Stimulated activated CD8-positive, alpha-beta memory T cell treated with anti-CD3 and anti-CD28 coated beads, Interleukin-4, amount 100 ng/mL, for 1 hour (primary cell): Measurements from ENCODE around the gene CAMTA1.

Experiments used
- DNase-seq, 2 donors: peaks; one replicate each; pipeline ENCODE4 v3.0.0-alpha.2; 2020; ENCODE audit warnings: low read depth in 2 of 2, low spot score in 1 of 2

Gene CAMTA1

DNA sequence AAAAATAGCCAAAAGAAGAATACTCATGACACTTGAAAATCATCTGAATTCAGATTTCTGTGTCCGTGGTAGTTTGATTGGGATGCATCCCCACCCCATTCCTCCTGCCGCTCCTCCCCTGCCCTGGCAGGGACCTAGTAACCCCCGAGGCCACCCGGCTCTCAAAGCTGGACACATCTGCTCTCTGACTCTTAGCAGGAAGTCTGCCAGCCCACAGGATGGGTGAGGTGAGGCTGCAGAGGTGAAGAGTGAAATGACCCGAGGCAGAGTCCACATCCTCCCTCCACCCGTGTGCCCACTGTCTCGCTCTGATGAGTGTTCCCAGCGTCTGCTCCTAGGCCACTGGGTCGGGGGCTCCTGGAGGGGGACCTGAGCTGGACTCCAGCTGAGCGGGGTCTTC, 677.4 kb downstream of the CAMTA1 start:
- no peak for DNase-seq

DNA sequence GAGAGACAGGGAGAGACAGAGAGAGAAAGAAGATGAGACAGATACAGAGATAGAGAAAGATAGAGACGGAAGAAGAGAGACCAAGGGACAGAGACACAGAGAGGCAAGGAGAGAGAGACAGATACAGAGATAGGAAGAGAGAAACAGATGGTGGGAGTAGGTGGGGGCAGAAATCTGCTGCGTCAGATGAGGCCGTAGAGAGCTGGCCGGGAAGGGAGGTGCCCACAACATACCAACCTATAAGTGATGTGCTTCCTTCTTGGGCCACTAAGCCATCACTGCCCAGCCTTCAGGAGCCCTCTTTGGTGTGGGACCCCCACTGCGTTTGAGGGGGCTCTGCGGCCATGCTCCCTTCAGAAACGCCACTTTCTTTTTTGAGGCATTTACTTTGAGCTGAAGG, 678.3 kb downstream of the CAMTA1 start:
- no peak for DNase-seq

DNA sequence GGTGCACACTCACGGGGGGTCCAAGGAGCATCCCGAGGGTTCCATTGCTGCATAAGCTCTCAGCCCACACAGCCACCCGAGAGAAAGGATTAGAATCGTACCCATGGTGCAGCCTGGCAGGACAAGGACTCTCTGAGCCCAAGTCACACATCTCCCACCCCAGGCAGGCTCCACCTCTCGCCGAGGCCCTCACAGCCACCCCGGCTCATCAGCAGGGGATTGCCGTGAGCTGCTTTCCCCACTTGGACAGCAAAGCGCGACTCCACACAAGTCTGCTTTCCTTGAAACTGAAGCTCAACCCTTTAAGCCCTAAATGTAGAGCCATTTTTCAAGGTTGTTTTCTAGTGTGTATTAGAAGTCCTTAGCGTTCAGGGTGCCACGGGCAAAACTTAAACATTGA, 679.5 kb downstream of the CAMTA1 start:
- DNase-seq, result no peak

DNA sequence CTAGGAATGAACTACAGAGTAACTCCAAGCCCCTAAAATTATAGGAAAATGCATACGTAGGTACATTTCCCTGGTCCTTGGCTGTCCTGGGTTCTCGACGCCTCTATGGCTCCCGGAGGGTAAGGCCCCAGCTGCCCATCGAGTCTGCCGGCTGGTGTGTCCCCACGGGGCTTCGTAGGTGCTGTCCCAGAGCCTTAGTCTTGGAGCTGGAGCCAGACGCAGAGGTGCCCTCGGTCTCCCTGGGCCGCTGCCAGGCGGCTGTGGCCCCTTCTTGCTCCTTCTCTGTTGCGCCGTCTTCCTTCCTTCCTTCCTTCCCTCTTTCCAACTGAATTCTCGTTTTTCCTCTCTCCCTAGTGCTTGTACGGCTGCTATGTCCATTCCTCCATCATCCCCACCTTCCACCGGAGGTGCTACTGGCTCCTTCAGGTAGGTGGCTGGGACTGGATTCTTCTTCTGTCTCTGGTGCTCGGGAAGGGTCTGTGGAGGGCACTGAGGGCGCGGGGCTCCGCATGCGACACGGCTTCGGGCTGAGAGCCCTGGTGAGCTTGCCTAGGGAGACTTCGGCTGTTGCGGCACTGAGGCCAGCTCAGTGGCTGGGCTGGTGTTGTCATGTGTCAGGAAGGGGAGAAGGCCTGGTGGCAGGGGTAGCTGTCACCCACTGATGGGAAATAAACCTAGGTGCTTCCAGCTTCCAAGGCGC, 682.4 kb downstream of the CAMTA1 start:
- DNase-seq, result no peak

DNA sequence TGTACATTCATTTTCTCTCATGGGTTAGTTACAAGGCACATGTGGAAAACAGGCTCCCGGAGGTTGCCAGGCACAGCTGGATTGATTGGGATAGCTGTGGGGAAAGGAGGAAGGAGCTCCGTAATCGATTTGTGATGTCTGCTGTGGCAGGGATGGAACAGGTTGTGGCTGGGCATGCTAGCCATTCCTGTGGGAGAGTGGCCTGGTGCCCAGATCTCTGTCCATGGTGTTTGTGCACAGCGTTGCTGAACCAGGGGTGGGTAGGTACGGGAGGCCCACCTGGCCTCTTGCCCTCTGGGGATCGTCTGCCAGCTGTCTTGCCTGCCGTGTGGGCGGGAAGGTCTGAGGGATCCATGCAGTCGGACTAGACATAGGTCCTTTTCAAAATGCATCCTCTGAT, 683.0 kb downstream of the CAMTA1 start:
- no peak for DNase-seq

DNA sequence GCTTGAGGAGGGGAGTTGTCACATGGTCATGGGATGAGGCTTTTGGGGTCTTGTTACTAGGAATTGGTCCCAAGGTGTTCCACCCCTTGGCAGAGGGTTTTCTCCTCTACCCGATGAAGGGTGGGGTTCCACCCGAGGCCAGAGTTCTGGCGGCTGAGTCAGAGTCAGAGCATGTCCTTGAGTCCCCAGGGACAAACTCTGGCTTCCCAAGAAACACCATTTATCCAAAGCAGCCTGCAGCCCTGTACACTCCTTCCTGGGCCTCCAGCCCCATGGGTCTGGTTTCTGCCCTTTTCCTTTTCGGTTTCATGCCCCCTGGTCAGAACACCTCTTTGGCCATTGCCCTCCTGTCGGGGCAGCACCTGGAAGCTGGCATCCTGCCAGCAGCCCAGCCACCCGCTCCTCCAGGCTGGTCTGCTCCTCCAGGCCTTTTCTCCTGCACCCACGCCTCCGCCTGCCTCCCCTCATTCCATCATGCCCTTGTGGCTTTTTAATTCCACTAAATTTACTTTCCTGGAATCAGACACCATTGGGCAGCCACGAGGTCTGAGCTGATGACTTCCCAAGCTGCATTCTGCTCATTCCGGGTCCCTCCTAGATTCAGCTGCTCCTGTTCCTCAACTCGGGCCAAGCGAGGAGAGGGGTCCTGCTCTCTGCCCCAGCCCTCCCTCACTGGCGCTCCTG, 684.1 kb downstream of the CAMTA1 start:
- DNase-seq, result no peak

DNA sequence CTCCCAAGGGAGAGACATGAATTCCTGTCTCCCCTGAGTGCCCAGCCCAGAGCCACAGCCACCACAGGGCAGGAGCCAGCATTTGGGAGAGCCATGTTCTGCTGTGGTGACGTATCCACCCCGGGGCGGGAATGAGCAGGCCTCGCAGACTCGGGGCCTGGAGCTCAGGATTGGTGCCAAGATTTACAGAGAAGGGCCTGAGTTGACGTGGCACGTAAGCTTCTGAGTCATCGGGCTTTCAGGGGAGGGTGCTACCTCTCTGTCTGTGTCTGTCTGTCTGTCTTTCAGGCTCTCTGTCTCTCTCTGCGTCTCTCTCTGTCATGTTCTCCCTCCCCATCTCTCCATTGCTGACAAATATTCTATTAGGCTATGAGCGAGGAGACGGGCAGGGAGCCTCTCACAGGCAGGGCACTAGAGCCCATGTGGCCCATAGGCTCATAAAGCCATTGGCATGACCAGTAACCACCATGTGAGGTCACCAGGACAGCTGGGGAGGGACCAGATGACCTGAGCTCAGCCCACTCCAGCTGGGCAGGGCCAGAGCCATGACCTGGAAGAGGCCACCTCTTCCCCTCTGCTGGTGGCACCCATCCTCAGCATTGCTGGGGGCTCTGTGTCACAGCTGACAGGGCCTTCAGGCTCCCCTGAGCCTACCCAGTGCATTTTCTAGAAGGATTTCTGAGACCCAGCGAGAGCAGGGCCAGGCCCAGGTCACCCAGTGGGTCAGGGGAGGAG, 685.8 kb downstream of the CAMTA1 start:
- no peak for DNase-seq

DNA sequence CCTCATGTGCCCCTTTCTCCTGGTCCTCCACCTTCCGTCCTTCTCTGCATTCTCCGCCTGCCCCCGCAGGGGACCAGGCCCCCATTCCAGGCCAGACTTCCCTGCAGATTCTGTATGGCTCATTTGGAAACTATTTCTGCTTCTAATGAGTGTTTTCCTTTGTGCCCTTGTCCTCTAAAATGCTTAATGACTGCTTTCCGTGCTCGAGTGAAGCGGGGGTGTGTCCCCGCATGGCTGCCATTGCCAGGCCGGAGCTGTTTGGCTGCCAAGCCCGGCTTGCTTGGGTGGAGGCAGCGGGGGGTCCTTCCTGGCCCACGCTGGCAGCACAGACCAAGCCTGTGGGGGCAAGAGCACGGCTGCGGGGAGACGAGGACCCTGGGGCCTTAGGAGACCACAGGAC, 686.6 kb downstream of the CAMTA1 start:
- DNase-seq, result no peak

DNA sequence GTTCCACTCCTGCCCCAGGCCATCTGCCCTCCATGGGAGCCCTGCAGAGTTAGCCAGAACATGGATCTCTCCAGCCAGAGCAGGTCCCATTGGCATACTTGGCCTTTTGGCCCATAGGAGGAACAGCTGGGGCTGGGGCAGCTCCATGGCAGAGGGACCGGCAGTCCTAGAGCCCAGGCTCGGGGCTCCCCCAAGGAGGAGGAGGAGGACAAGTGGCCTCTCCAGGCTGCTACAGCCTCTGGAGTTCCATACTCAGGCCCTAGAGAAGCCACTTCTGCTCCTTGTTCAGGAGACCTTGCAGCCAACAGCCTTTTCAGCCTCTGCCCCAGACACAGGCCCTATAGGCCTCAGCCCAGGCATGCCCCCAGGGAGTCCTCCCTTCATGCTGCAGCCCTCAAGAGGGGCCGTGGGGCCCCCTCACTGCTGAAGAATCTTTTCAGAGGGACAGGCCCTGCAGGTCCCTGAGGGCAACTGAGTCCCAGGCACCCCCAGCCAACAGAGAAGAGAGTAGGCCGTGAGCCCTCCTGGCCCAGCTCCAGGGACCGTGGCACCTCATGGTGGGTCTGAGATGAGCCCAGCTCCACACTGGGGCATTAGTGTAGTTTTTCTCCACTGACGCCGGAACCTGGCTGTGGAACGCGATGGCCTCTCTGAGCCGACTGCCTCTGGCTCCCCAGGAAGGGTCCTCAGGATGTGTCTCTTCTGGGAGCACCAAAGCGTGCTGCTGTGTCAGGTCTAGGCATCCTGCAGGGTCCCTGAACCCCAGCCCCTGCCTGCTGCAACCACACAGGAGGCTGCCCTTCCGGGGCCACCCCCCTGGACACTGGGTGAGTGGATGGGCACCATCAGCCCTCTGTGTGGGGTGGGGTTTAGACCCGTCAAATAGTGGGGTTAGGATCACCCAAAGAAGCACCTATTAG, 688.2 kb downstream of the CAMTA1 start:
- no peak for DNase-seq

DNA sequence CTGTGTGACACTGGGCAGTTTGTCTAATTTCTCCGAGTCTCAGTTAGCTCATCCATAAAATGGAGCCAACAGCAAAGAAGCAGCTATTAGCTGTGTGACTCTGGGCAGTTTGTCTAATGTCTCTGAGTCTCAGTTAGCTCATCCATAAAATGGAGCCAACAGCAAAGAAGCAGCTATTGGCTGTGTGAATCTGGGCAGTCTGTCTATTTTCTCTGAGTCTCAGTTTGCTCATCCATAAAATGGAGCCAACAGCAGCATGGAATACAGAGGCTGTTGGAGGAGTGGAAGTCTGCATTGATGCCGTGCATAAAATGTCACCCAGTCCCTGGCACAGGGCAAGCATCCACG, 688.9 kb downstream of the CAMTA1 start:
- no peak for DNase-seq

DNA sequence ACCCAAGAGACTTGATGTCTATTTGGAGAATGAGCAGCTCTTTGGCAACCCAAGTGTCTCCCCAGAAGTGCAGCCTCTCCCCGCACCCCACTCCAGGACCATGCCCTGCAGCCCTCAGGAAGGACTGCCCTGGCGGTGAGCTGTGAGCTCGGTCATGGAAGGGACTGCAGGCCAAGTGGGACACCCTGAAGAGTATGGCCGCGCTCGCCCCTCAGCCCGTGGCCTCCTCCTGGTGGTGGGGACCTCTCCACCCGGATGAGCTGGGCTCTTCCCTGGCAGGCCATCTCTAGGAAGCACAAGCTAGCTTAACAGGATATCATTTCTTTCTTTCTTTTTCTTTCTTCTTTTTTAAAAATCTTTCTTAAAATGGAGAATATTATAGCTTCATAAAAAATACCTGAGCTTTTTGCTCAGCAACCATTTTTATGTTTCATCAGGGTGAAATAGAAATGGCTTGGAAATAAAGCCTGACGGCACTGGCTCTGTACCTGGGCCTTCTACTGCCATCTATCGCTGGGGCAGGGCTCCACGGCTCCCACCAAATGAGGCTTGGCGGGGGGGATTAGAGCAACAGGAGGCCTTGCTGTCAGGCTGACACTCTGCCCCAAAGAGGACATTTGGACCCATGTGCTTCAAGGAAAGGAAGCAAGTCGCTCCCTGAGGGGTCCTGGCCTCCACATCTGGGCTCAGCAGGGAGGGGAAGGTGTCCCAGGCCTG, 689.7 kb downstream of the CAMTA1 start:
- no peak for DNase-seq

DNA sequence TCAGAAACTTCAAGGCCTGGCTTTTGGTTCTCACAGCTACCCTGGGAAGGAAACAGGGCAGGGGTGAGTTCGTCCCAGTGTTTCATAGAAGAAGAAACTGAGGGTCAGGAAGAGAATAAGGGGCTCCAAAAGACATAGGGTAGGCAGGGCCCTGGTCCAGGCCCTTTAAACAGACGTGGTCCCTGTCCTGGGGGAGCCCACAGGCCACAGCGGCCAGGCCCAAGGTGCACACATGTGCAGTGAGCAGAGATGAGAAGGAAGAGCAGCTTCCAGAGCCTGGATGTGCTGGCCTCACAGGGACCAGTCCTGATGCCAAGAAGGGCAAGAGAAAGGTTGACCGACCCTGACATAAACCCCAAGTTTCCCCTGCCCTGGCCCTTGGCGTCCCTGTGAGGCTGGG, 690.4 kb downstream of the CAMTA1 start:
- no peak for DNase-seq

DNA sequence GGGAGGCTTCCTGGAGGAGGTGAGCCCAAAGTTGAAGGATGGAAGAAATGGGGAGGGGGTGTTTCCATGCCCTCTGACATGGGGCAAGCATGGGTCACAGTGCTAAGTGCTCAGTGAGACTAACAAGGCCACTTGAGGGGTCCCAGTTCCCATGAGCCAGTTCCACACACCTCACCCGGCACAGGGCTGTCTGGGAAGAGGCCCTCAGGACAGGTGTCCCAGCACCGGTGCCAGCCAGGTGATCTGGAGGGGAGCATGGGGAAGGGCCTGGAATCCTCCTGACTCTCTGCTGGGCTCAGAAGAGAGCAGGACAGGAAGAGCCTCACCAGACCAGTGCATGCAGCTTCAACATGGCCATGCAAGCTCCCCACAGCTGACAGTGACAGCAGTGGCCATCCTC, 691.1 kb downstream of the CAMTA1 start:
- DNase-seq, result no peak

DNA sequence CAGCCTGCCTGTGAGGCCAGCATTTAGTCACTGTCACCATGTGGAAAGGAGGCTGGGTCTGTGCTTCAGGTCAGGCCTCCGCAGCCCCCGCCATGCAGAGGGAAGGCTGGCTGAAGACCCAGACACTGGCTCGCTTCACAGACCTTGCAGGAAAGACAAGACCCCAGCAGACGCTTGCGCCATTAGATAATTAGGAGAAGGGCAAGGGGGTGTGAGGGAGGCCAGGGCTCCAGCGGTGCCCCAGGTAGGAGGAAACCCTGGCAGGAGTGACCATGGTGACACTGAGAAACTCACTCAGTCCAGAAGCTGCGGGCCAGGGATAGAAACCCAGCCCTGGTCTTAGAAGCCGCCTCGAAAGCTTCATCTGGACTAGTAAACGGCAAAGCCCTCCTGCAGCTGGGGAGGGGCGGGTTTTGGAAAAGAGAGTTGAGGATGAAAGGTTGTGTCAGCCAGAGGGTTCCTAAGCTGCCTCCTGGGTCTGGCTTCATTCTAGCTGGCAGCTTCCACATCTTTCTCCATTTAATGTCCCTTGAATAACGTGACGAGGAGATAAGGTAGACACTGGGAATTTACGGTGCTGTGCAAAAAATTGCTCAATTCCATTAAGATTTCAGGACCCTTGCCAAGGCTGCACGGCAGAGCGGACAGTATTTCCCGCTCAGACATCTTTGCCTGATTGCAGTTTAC, 691.8 kb downstream of the CAMTA1 start:
- DNase-seq, result no peak

DNA sequence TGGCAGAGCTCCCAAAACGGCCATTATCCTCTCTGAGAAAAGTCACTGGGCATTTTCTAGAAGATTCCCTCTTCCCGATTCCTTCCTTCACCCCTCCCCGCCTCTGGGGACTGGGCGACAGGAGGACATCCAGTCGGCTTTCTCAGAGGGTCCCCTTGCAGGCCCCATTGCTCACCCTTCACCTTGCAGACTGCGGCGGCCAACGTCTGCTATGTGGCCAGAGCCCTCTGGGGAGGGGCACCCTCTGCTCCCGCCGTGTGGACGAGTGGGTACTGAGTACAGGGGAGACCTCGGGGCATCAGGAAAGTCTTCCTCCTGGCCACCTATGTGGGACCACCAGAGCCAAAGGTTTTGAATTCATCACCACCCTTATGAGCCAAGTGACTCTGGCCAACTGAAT, 692.3 kb downstream of the CAMTA1 start:
- DNase-seq, result no peak

DNA sequence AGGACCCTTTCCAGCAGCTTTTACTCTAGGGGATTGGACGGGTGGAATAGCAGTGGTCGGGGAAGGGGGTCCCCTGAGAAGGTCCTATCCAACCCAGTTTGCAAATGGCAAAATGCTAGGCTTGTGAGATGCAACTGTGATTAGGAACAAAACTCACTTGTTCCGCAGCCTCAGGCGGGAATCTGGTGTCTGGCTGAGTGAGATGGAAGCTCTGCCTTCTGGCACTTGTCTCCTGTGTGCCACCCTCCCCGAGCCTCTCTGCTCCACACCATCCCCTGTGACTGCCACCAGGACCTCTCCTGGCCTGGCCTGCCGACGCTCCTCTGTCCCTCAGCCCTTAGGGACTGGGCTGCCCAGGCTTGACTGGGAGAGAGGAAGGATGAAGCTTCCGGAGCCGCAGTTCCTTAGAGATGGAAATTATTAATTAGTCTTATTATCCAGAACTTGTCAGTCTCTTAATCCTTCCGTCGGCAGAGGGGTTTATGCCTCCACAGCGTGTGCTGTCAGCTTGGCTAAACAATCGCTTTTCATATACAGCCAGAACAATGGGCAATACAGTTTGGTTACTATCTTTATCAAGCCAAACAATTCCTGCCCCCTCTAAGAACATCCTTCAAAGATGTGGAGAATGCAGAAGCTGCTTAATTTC, 693.0 kb downstream of the CAMTA1 start:
- no peak for DNase-seq

DNA sequence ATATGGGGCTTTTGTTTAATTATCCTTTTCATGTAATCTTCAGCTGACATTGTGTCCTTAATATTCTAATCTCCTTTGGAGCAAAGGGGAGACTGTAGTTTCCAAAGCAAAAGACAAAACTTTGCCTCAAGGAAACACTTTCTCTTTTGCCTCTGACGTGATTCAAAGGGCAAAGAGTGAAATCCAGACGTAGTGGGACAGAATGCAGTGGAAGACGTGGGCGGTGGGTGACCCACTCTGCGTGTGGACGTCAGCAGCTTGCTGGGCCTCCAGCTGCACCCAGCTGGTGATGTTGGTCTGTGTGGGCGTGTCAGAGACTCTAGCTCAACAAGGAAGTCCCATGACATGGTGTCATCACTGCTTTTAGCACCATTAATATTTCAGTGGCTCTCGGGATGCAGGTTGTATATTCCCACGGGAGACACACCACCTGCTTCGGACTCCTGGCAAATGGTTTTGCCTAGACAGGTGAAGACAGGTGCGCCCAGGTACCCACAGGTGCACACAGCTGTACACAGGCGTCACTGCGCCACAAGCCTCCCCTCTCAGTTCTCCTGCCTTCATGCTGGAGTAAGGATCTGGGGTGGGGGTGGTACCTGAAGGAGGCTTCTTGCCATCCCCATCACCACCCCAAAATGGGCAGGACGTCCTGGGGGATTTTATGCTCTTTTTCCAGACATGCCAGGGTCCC, 693.7 kb downstream of the CAMTA1 start:
- no peak for DNase-seq

DNA sequence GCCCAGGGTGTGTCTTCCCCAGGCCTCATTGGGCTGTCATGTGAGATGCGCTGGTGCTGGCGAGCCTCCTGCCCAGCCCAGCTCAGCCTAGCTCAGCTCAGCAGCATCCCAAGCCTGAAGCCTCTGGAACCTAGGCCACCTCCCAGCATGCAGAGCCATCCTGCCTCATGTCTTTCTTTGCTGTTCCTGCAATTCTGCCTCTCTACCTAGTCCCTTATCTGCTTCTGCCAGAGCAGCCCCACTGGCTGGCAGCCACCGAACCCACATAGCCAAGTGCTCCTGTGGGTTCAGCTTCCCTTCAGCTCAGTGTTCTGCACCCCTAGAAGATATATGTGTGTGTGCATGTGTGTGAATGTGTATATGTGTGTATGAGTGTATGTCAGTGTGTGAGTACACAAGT, 694.3 kb downstream of the CAMTA1 start:
- no peak for DNase-seq

DNA sequence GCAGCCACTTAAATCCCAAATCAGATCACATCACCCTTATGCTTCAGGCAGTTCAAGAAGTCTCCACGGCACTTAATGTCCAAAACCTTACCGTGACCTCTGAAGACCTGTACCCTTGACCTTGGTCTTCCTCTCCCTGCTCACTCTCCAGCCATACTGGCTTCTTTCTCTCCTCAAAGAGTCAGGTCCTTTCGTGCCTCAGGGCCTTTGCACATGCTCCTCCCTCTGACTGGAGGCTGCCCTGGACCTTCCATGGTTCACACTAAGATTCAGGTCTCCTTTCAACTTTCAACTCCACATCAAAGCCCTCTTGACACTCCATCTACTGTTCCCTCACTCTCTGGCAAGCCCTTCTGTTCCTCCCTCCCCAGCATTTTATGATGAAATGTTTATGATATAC, 695.9 kb downstream of the CAMTA1 start:
- no peak for DNase-seq
